Endothelial cell (in vitro differentiated cells): Measurements from ENCODE around the gene MT1B. TPM values are rescaled to one million over a fixed set of nuclear protein-coding genes. Genes with fewer than 3 reads are reported as not detected.

Source experiments
- DNase-seq: peaks from one replicate; pipeline ENCODE4 v3.0.0; 2021; ENCODE audit warnings: low spot score
- H3K27ac Mint-ChIP-seq: one replicate; pipeline ENCODE4 v1.8.0; 2021; ENCODE audit warnings: mixed read lengths, inconsistent platforms; ENCODE audit not compliant: unreplicated experiment
- H3K27me3 Mint-ChIP-seq: one replicate; pipeline ENCODE4 v1.8.0; 2021; ENCODE audit warnings: mild to moderate bottlenecking, moderate library complexity, mixed read lengths, inconsistent platforms; ENCODE audit not compliant: unreplicated experiment
- H3K36me3 Mint-ChIP-seq: one replicate; pipeline ENCODE4 v1.8.0; 2021; ENCODE audit warnings: mild to moderate bottlenecking, low read depth, mixed read lengths, inconsistent platforms; ENCODE audit not compliant: unreplicated experiment
- H3K4me1 Mint-ChIP-seq: one replicate; pipeline ENCODE4 v1.8.0; 2021; ENCODE audit warnings: mild to moderate bottlenecking, mixed read lengths, inconsistent platforms; ENCODE audit not compliant: unreplicated experiment
- H3K4me3 Mint-ChIP-seq: one replicate; pipeline ENCODE4 v1.8.0; 2021; ENCODE audit warnings: mild to moderate bottlenecking, mixed read lengths, inconsistent platforms; ENCODE audit not compliant: unreplicated experiment
- H3K9me3 Mint-ChIP-seq: one replicate; pipeline ENCODE4 v1.8.0; 2021; ENCODE audit warnings: mixed read lengths, inconsistent platforms; ENCODE audit not compliant: unreplicated experiment
- CTCF ChIP-seq: fragments of 200-600 bp; sonication (generic); IDR thresholded peaks from one replicate; pipeline ENCODE4 v1.5.0; 2021; ENCODE audit warnings: antibody characterized with exemption; ENCODE audit not compliant: unreplicated experiment
- long read RNA-seq: library from polyadenylated mRNA; unstranded; transcript quantifications from one replicate; pipeline ENCODE4 v2.0.0, GENCODE V29; 2020; ENCODE audit not compliant: unreplicated experiment
- total RNA-seq: library from RNA; stranded (reverse); fragmentation: NEBNext Ultra II Directional; extraction: Animal tissue kit (Norgen Biotek cat#: 25700); gene quantifications from one replicate; pipeline ENCODE4 v1.2.1, GENCODE V29; 2021; ENCODE audit not compliant: unreplicated experiment

MT1B gene
- not detected for total RNA-seq
- long read RNA-seq: 0 reads

GRCh38 chr16:56651586-56651985 is at the start of gene MT1B:
MT1B (plus strand) TSS chr16:56651886; CDS start chr16:56651954, 68 bp downstream.
- no peaks in the 10 kb centered on the region for H3K9me3 Mint-ChIP-seq
- no peaks in the 10 kb centered on the region for H3K36me3 Mint-ChIP-seq
- H3K4me1 Mint-ChIP-seq: no peaks in the 10 kb centered on the region
- DNase-seq: no peak
- H3K4me3 Mint-ChIP-seq: no peak within 1 kb of the TSS
- TF ChIP-seq CTCF: no peak
- no peak within 1 kb of the TSS for H3K27ac Mint-ChIP-seq
- H3K27me3 Mint-ChIP-seq: peaks cover 15% of the 10 kb centered on the region

GRCh38 chr16:56603589-56603988 is 48.1 kb upstream of the MT1B start:
- Mint-ChIP-seq H3K27ac (no peak overlapping the region), H3K36me3 (no peaks in the 10 kb centered on the region), H3K4me1 (peaks cover 19% of the 10 kb centered on the region), H3K9me3 (no peaks in the 10 kb centered on the region), H3K4me3 (no peak overlapping the region), H3K27me3 (peaks cover 20% of the 10 kb centered on the region)
- DNase-seq: peak; percentile 40
- no peak for TF ChIP-seq CTCF

- H3K36me3 Mint-ChIP-seq: no peaks in the 10 kb centered on the region
- H3K27ac Mint-ChIP-seq: no peak overlapping the region
- peaks cover 21% of the 10 kb centered on the region for H3K27me3 Mint-ChIP-seq
- H3K4me3 Mint-ChIP-seq: no peak overlapping the region
- no peak for DNase-seq
- no peak for TF ChIP-seq CTCF
- H3K4me1 Mint-ChIP-seq: peaks cover 31% of the 10 kb centered on the region
- H3K9me3 Mint-ChIP-seq: no peaks in the 10 kb centered on the region
Measured at GRCh38 chr16:56604966-56605365, 46.7 kb upstream of the MT1B start.

GRCh38 chr16:56605475-56605874 is 46.2 kb upstream of the MT1B start:
- no peak overlapping the region for H3K27ac Mint-ChIP-seq
- H3K4me1 Mint-ChIP-seq: peaks cover 35% of the 10 kb centered on the region
- peak overlapping the region; percentile 38 for H3K4me3 Mint-ChIP-seq
- no peaks in the 10 kb centered on the region for H3K36me3 Mint-ChIP-seq
- H3K9me3 Mint-ChIP-seq: no peaks in the 10 kb centered on the region
- no peak for TF ChIP-seq CTCF
- no peak for DNase-seq
- H3K27me3 Mint-ChIP-seq: peaks cover 21% of the 10 kb centered on the region

- TF ChIP-seq CTCF: no peak
- no peak for DNase-seq
- Mint-ChIP-seq H3K27ac (no peak overlapping the region), H3K4me1 (peaks cover 35% of the 10 kb centered on the region), H3K4me3 (no peak overlapping the region), H3K27me3 (peaks cover 19% of the 10 kb centered on the region), H3K9me3 (no peaks in the 10 kb centered on the region), H3K36me3 (no peaks in the 10 kb centered on the region)
Measured at GRCh38 chr16:56606071-56606475, 45.6 kb upstream of the MT1B start.
